ENCODE data around the gene KAZN.

KAZN gene

DNA sequence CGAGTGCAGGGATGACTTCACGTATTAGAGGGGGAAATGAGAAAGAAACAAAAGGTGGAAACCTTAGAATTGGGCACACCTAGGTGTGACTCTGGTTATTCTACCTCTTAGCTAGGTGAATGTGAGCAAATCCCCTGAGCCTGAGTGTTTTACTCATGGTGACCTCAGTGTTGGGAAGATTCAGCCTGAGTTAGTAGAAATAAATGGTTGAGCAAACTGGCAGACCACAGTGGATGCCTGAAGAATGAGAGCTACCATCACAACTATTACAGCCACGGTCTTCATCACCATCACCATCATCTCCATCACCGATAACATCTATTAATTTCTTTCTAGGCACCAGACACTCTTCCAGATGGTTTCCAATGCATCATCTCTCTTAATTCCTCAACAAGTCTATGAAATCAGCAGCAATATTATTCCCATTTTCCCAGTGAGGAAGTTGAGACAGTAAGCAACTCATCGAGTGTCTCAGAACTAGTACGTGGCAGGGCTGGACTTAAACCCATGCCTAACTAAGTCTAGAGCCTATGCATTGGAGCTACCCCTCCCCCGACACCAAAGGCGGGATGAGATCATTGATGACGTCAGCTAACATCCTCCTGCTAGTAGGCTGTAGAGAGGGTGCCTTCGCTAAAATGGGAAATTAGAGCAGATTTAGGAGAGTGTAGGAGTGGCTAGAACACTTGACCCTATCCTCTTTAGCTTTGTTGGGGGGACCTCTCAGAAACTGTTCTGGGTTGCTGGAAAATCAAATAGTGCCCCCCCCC is 7.9 kb upstream of the KAZN start:
- no peak for DNase-seq

DNA sequence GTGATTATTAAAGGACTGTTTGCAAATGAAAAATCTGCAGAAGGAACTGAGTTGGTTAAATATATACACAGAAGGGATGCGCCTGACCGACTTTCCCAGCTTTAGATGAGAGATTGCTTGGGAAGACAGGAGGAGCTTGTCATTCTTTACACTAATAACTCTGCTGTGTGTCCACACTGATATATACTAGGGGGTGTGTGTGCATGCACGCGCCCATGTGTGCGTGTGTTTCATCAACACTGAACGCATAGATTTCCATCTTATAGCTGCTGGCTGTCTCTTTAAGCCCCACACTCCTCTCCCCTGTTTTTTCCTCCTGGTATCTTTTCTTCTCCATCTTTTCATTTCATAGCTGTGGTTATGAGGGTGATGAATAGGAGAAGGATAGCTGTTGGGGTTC is 6.9 kb upstream of the KAZN start:
- DNase-seq: no peak

DNA sequence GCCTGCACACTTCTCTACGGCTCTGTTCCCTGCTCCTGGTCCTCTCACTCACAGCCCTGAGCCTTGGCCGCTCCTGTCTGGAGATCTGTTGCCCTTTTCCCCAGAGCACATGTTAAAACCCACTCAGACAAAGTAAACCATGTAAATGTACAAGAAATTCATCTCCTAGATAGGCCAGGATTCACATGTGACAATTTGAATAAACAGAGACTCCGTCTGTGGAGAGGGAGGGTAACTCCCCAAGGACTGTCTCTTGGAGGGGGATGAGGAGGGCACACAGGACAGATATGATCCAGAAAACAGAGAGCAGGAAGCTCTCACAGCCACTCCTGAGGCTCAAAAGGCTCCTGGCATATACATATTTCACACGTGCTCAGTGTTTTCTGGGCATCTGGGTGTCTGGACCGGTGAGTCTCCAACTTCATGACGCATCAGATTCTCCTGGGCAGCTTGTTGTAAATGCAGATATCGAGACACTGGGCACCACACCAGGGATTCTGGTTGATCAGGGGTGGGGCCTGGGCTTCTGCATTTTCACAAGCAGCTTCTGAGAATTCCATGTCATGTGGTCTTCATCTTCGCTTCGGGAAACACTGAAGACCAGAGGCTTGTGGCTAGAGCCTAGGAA is 6.4 kb upstream of the KAZN start:
- DNase-seq: no peak

GRCh38 chr1:14593302-14593701 is 5.2 kb upstream of the KAZN start:
- DNase-seq: no peak

GRCh38 chr1:14594045-14594444 is 4.4 kb upstream of the KAZN start:
- no peak for DNase-seq

DNA sequence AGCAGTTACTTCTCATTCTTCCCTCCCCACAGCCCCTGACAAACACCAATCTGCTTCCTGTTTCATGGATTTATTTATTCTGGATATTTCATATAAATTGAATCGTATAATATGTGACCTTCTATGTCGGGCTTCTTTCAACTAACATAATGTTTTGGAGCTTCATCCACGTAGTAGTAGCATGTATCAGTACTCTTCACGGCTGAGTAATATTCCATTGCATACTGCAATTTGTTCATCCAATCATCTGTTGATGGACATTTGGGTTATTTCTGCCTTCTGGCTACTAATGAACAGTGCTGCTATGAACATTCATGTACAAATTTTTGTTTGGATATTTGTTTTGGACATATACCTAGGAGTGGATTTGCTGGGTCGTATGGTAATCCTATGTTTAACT is 1.9 kb upstream of the KAZN start:
- no peak for DNase-seq

DNA sequence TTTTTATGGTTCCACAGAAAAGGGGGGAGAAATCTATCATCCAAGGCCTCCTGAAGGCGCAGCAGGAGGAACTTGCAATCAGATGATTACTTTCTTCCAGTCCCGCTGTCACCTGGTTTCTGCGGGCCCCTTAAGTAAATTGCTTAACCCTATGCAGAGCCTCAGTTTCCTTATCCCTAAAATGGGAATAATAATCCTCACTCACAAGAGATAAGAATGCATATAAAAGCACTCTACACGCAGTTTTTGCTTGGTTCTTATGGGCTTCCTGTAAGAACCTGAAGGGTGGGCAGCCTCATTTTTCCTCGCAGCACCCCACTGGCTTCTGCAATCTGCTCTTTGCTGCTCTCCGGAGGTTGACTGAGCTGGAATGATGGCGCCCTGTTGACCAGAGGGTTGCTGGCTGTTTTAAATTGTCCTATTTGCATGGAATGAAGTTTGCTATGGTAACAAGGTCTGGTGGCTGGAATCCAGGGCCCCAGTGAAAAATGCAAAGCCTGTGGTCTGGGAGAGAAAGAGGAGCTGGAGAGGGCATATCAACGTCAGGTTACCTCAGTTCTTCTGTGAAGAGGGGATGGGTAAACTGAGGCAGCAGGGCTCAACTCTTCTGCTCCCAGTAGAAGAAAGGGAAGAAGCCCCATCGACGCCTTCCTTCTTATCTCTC is 1.0 kb upstream of the KAZN start:
- no peak for DNase-seq

- DNase-seq: no peak
Observed at GRCh38 chr1:14598007-14598497, 433 bp upstream of the KAZN start.

DNA sequence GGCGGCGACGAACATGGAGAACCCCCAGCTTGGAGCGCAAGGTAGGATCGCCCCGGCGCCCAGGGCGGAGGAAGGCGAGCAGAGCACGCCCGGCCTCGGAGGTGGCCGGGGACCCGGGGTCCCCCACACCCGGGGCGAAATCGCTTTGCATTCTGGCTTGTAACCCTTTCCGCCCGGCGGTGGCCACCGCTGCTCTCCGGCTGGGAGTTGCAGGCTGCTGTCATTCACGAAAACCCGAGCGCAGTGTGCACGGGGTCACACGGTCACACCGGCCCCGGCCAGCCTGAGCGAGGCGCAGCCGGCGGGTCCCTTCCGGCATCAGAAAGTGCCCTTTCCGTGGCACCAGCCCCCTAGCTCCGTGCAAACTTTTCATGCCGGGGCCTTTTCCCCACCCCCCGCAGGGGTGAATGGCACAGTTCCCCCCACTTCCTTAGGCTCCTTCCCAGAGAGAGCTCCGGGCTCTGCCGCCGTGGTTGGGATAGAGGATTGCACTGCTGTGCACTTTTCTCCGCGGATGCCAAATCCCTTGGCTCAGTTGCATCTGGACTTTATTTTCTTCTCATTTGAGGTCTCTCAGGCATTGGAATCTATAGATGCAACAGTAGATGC is 802 bp downstream of the KAZN start:
- DNase-seq: no peak

- no peak for DNase-seq
Observed at GRCh38 chr1:14599800-14600199, 1.3 kb downstream of the KAZN start.

GRCh38 chr1:14600405-14601112 is 2.1 kb downstream of the KAZN start:
- DNase-seq: no peak

GRCh38 chr1:14602136-14602535 is 3.7 kb downstream of the KAZN start:
- no peak for DNase-seq

GRCh38 chr1:14603645-14604044 is 5.2 kb downstream of the KAZN start:
- DNase-seq: no peak

GRCh38 chr1:14604414-14604813 is 5.9 kb downstream of the KAZN start:
- no peak for DNase-seq

DNA sequence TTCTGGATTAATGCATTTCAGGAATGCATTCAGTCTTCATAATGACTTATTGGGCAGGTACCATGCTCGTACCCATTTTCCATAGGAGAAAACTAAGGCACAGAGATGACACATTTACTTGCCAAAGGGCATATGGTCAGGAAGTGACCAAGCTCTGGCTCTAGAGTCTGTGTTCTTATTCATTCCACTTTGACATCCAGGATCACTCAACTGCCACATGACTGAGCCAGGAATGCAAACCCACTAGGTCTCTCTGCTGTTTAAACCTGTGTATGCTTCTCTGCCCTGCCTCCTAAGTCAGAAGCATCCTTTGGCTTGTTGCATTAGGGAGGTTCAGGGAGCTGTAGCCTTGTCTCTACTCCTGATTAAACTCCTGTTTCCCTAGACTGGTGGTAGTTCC is 7.5 kb downstream of the KAZN start:
- no peak for DNase-seq

- DNase-seq: no peak
Observed at GRCh38 chr1:14606632-14607031, 8.1 kb downstream of the KAZN start.

- DNase-seq: no peak
Observed at GRCh38 chr1:14607295-14607694, 8.8 kb downstream of the KAZN start.

- DNase-seq: no peak
Observed at GRCh38 chr1:14608308-14608707, 9.8 kb downstream of the KAZN start.

DNA sequence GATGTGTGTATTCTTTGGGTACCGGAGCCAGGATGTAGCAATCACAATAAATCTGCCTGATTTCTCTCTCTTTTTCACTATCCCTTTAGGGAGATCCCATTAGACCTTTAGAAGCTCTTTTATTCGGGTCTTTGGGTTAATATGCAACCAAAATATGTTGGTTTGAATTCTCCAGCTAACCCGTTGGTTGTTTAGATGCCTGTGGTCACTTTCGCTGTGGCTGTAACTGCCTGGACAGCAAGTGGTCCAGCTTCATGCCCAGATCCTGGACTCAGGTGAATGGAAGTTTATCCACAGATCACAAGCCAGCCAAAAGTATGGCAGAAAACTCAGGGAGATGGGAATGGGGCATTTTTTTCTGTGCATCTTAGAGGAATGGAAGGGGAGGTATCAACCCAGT is 12.3 kb downstream of the KAZN start:
- no peak for DNase-seq

DNA sequence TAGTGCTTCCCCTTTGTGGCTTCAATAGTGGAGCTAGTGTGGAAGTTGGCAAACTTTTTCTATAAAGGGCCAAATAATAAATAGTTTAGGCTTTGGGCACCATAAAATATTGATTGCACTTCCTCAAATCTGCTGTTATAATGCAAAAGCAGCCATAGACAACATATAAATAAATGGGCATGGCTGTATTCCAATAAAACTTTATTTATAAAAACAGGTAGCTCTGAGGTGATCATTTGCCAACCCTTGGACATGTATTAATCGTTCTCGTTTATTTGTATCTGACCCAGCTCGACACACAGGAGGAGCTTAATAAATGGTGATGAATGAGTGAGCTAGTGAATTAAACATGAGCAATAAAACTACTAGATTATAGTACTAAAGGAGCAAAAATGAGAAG is 13.3 kb downstream of the KAZN start:
- no peak for DNase-seq

- no peak for DNase-seq
Observed at GRCh38 chr1:14612256-14612655, 13.8 kb downstream of the KAZN start.

DNA sequence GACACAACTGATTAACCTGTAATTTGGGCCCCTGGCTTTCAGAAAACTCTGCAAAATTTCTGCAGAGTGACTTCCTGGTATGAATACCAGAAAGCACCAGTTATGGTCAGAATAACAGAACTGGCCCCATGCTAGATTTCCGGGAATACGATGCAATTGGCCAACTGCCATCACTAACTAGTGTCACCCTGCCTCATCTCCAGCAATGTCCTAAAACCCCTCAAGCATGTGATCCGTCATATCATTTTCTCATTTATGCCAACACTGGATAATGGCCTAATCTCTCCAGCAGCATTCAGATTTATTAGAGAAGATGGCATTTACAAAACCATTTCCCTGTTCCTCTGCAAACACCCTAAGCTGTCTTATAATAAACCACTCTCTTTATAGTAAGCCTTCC is 15.4 kb downstream of the KAZN start:
- no peak for DNase-seq

DNA sequence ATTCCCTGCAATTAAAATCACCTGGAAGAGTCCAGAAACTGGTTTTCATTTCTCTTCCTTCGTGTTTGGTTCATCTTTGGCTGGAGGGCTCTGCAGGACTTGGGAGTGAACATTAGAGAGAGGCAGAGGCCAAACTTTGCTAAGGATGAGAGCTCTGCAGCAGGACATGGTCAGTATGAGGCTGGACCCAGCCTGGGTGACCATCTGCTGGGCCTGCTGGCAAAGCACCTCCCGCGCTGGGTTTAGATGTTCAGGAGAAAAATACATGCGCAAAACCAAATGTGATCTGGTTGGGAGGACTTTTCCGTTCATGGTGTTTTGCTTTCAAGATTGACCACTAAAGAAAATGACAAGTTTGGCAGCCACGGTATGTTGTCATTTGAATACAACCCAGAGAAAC is 15.9 kb downstream of the KAZN start:
- no peak for DNase-seq

Data from stimulated activated naive CD4-positive, alpha-beta T cell treated with Interleukin-2 at 50 U/mL for 16 hours (primary cell).